ENCODE data around the gene SPECC1L.

- TF ChIP-seq CTCF (IDR thresholded peaks at IDR 0.05) (peak; percentile 82 to 99 (median 92)), POLR2A (IDR thresholded peaks at IDR 0.05) (no peak)
These were observed 22.9 kb upstream of the SPECC1L start for GRCh38 chr22:24247564-24248344.

Data from uterus (tissue), 2 donors.